Keratinocyte (primary cell): ENCODE data around the gene TVP23C.

Experiments used
- EZH2 ChIP-seq: IDR thresholded peaks from one replicate; pipeline ENCODE4 v1.6.1; 2012; ENCODE audit warnings: inconsistent platforms, mild to moderate bottlenecking, low read length, moderate library complexity
- TF ChIP-seq, protein P1 (sequence below), 3 experiments: IDR thresholded peaks in 1 of 3; conservative IDR thresholded peaks in 1 of 3; optimal IDR thresholded peaks in 1 of 3; 2 replicates in 2 of 3; 3 replicates in 1 of 3; pipeline versions ENCODE3 to v1.5.1; 2011; ENCODE audit warnings: low read length in 3 of 3, mild to moderate bottlenecking in 3 of 3, moderate library complexity in 2 of 3, control low read depth in 1 of 3, inconsistent platforms in 1 of 3; ENCODE audit not compliant: insufficient read depth in 2 of 3; ENCODE audit errors: extremely low read depth in 1 of 3

DNA sequence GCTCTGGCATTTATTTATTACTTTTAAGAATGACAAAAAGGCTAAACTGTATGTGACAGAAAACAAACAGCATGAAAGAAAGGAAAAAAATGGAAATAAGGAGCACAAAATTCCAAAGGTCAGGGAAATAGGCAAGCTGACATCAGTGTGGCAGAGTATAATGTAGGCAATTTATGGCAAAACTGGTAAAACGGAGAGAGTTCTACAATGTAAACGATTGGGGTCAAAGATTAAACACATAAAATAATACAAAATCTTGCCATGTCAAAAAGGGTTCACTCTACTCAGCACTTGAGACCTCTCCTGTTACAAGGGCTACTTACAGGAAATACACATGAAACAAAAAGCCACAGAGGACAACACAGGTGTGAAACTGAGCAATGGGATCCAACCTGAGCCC lies 48.8 kb downstream of the TVP23C start:
- TF ChIP-seq, protein P1, sequence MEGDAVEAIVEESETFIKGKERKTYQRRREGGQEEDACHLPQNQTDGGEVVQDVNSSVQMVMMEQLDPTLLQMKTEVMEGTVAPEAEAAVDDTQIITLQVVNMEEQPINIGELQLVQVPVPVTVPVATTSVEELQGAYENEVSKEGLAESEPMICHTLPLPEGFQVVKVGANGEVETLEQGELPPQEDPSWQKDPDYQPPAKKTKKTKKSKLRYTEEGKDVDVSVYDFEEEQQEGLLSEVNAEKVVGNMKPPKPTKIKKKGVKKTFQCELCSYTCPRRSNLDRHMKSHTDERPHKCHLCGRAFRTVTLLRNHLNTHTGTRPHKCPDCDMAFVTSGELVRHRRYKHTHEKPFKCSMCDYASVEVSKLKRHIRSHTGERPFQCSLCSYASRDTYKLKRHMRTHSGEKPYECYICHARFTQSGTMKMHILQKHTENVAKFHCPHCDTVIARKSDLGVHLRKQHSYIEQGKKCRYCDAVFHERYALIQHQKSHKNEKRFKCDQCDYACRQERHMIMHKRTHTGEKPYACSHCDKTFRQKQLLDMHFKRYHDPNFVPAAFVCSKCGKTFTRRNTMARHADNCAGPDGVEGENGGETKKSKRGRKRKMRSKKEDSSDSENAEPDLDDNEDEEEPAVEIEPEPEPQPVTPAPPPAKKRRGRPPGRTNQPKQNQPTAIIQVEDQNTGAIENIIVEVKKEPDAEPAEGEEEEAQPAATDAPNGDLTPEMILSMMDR (optimal IDR thresholded peaks at IDR 0.05 in 1 of 3, IDR thresholded peaks at IDR 0.05 in 1 of 3, conservative IDR thresholded peaks at IDR 0.05 in 1 of 3; ENCODE audit: extremely low read depth in 1 of 3, insufficient read depth in 2 of 3, low read length in 3 of 3) = no peak
- TF ChIP-seq EZH2 = no peak
